Kidney (tissue), 22 donors: ENCODE measurements around the gene EPAS1. TPM values are rescaled to one million over a fixed set of nuclear protein-coding genes. Genes with fewer than 3 reads are reported as not detected.
A peak's percentile ranks its signal among the peaks of the same experiment; 100 is the strongest.

Experiments
- DNase-seq, 5 donors: peaks; one replicate each; pipeline ENCODE4 v3.0.0-alpha.2; 2013 to 2020
- FAIRE-seq: peaks from 2 replicates; lab custom pipeline; 2012; peaks lifted over from hg19 to GRCh38; lab: Jason Lieb, UNC
- H3K27ac ChIP-seq, 2 donors: one replicate each; pipeline ENCODE4 v1.7.0; 2013; ENCODE audit warnings: low read depth in 2 of 2, low read length in 2 of 2, inconsistent platforms in 1 of 2
- H3K27me3 ChIP-seq: one replicate; pipeline ENCODE4 v1.7.1; 2013; ENCODE audit warnings: low read length, inconsistent platforms; ENCODE audit not compliant: control insufficient read depth, insufficient read depth
- H3K36me3 ChIP-seq, 3 donors: one replicate each; pipeline versions ENCODE4 v1.7.0 to v1.7.1; 2013; ENCODE audit warnings: low read length in 3 of 3, control low read depth in 1 of 3, inconsistent platforms in 1 of 3; ENCODE audit not compliant: insufficient read depth in 3 of 3, control insufficient read depth in 2 of 3
- H3K4me1 ChIP-seq, 3 donors: one replicate each; pipeline versions ENCODE4 v1.7.0 to v1.7.1; 2013; ENCODE audit warnings: low read length in 3 of 3, inconsistent platforms in 1 of 3, low read depth in 1 of 3; ENCODE audit not compliant: control insufficient read depth in 2 of 3, insufficient read depth in 2 of 3
- H3K4me3 ChIP-seq, 3 donors: one replicate each; pipeline versions ENCODE4 v1.7.0 to v1.8.1; 2013; ENCODE audit warnings: low read length in 3 of 3, control low read depth in 1 of 3, inconsistent platforms in 1 of 3
- H3K9ac ChIP-seq, 3 donors: one replicate each; pipeline versions ENCODE4 v1.7.0 to v1.7.1; 2013; ENCODE audit warnings: low read length in 3 of 3, control low read depth in 1 of 3, inconsistent platforms in 1 of 3
- H3K9me3 ChIP-seq, 3 donors: one replicate each; pipeline versions ENCODE4 v1.7.0 to v1.7.1; 2013; ENCODE audit warnings: low read length in 3 of 3, control low read depth in 1 of 3, inconsistent platforms in 1 of 3; ENCODE audit not compliant: control insufficient read depth in 2 of 3, insufficient read depth in 1 of 3
- CTCF ChIP-seq: IDR thresholded peaks from 3 replicates; pipeline ENCODE4 v1.5.1; 2012; ENCODE audit warnings: mild to moderate bottlenecking, moderate library complexity, borderline replicate concordance; ENCODE audit not compliant: insufficient read depth; ENCODE audit errors: extremely low read depth
- intact Hi-C: fragments of 100-400 bp; cut with DNase I; formaldehyde crosslinking; loops from one replicate; pipeline ENCODE4 v1.11.1; 2022
- long read RNA-seq, 10 donors: library from polyadenylated mRNA in 1 of 10; unstranded in 1 of 10; transcript quantifications; one replicate each; pipeline ENCODE4 v2.0.0 and lab custom pipeline, GENCODE V29; 2021 to 2026
- polyA plus RNA-seq: library from polyadenylated mRNA; stranded (reverse); fragments of 350-450 nt; fragmentation: Illumina TruSeq; extraction: RNeasy Lipid Tissue Mini Kit (QIAGEN cat#74804); gene quantifications from one replicate; pipeline ENCODE4 v1.2.3, GENCODE V29; 2014; ENCODE audit warnings: low read depth, low replicate concordance; ENCODE audit not compliant: insufficient read depth
- total RNA-seq: library from RNA; stranded (reverse); fragmentation: NEBNext Ultra II Directional; extraction: Animal tissue kit (Norgen Biotek cat#: 25700); gene quantifications from one replicate; pipeline ENCODE4 v1.2.1, GENCODE V29; 2021
- donor health status: control.
- donor health status: control.
- donor health status: control.
- donor health status: control.
- donor health status: control.
- donor health status: DM: yes; HTN: yes; CAD: no.
- donor health status: Normal renal cell carcinoma (clear cell type).

Gene EPAS1
- total RNA-seq = 398 TPM
- polyA plus RNA-seq = 142 TPM
- long read RNA-seq, donor 1, full-length matches to known transcripts = 5 of 5 reads
- long read RNA-seq, donor 1, partial matches to known transcripts = 0 of 5 reads
- long read RNA-seq, donor 1, other reads (novel, unspliced or antisense) = 0 of 5 reads
- long read RNA-seq, donor 2, full-length matches to known transcripts = 3 of 3 reads
- long read RNA-seq, donor 2, partial matches to known transcripts = 0 of 3 reads
- long read RNA-seq, donor 2, other reads (novel, unspliced or antisense) = 0 of 3 reads
- long read RNA-seq, donor 3, full-length matches to known transcripts = 3 of 9 reads
- long read RNA-seq, donor 3, partial matches to known transcripts = 6 of 9 reads
- long read RNA-seq, donor 3, other reads (novel, unspliced or antisense) = 0 of 9 reads
- long read RNA-seq, donor 4, full-length matches to known transcripts = 4 of 4 reads
- long read RNA-seq, donor 4, partial matches to known transcripts = 0 of 4 reads
- long read RNA-seq, donor 4, other reads (novel, unspliced or antisense) = 0 of 4 reads
- long read RNA-seq, donor 5 = 0 reads
- long read RNA-seq, donor 6 = 0 reads
- long read RNA-seq, donor 7, full-length matches to known transcripts = 13 of 57 reads
- long read RNA-seq, donor 7, partial matches to known transcripts = 36 of 57 reads
- long read RNA-seq, donor 7, other reads (novel, unspliced or antisense) = 8 of 57 reads
- long read RNA-seq, donor 8, partial matches to known transcripts = 0 of 2 reads
- long read RNA-seq, donor 8, other reads (novel, unspliced or antisense) = 0 of 2 reads
- long read RNA-seq, donor 9, partial matches to known transcripts = 0 of 1 reads
- long read RNA-seq, donor 9, other reads (novel, unspliced or antisense) = 0 of 1 reads
- long read RNA-seq, donor 10, full-length matches to known transcripts = 2 of 2 reads
- long read RNA-seq, donor 10, partial matches to known transcripts = 0 of 2 reads
- long read RNA-seq, donor 10, other reads (novel, unspliced or antisense) = 0 of 2 reads

- intact Hi-C loops = no loop called here
- FAIRE-seq = no peak
- peaks cover 19% of the 10 kb centered on the region for H3K27me3 ChIP-seq
- H3K9me3 ChIP-seq = no peaks in the 10 kb centered on the region
- H3K27ac ChIP-seq = peak within 1 kb of the TSS; percentile 97
- peak; percentile 78 to 99 (median 90) for DNase-seq
- peak within 1 kb of the TSS; percentile 24 to 95 (median 94) for H3K9ac ChIP-seq
- peak within 1 kb of the TSS; percentile 60 to 92 (median 86) for H3K4me3 ChIP-seq
- H3K36me3 ChIP-seq = peaks cover 0 to 4% (median 0%) of the 10 kb centered on the region in 3 donors
- H3K4me1 ChIP-seq = peaks cover 4 to 10% (median 6%) of the 10 kb centered on the region in 3 donors
- TF ChIP-seq CTCF = no peak
These were observed at the start of gene EPAS1 for GRCh38 chr2:46296840-46297545. Gene EPAS1, plus strand, starts transcription at chr2:46297407. Its CDS starts 505 bp downstream, at chr2:46297912.

- no peak overlapping the region for H3K4me3 ChIP-seq
- H3K4me1 ChIP-seq = peaks cover 0 to 5% (median 0%) of the 10 kb centered on the region in 3 donors
- no peak overlapping the region for H3K27ac ChIP-seq
- intact Hi-C loops = no loop called here
- DNase-seq (no peak), FAIRE-seq (peak; percentile 15)
- H3K36me3 ChIP-seq = no peaks in the 10 kb centered on the region
- no peak overlapping the region for H3K9ac ChIP-seq
- TF ChIP-seq CTCF = no peak
- H3K9me3 ChIP-seq = peaks cover 0 to 5% (median 2%) of the 10 kb centered on the region in 3 donors
- no peaks in the 10 kb centered on the region for H3K27me3 ChIP-seq
These were observed 49.0 kb upstream of the EPAS1 start for GRCh38 chr2:46248171-46248570.

GRCh38 chr2:46249654-46250053 lies 47.6 kb upstream of the EPAS1 start:
- FAIRE-seq (no peak), DNase-seq (no peak)
- no peak for TF ChIP-seq CTCF
- intact Hi-C loops = no loop called here
- Histone ChIP-seq H3K36me3 (no peaks in the 10 kb centered on the region), H3K27ac (no peak overlapping the region), H3K9me3 (peaks cover 0 to 5% (median 2%) of the 10 kb centered on the region in 3 donors), H3K27me3 (no peaks in the 10 kb centered on the region), H3K4me1 (peaks cover 0 to 5% (median 0%) of the 10 kb centered on the region in 3 donors), H3K9ac (no peak overlapping the region), H3K4me3 (no peak overlapping the region)
